Ammon's horn (tissue), 1 donor: ENCODE results near the gene MIOS.

Experiments
- DNase-seq: peaks from one replicate; pipeline ENCODE4 v3.0.0-alpha.2; 2016; ENCODE audit warnings: low spot score

The MIOS gene

GRCh38 chr7:7566651-7567611 is at the start of gene MIOS:
Gene MIOS (plus strand): TSS chr7:7566884. CDS start chr7:7572476, 5,592 bp downstream.
- peak; percentile 86 for DNase-seq

GRCh38 chr7:7517754-7518153 is 48.9 kb upstream of the MIOS start:
- DNase-seq, result no peak

GRCh38 chr7:7519056-7519455 is 47.6 kb upstream of the MIOS start:
- no peak for DNase-seq

GRCh38 chr7:7519528-7519927 is 47.2 kb upstream of the MIOS start:
- no peak for DNase-seq

- no peak for DNase-seq
These were observed 45.4 kb upstream of the MIOS start for GRCh38 chr7:7521259-7521658.

- no peak for DNase-seq
These were observed 44.3 kb upstream of the MIOS start for GRCh38 chr7:7522421-7522820.

GRCh38 chr7:7524121-7524520 is 42.6 kb upstream of the MIOS start:
- DNase-seq, result no peak

GRCh38 chr7:7526006-7526405 is 40.7 kb upstream of the MIOS start:
- no peak for DNase-seq

- no peak for DNase-seq
These were observed 39.6 kb upstream of the MIOS start for GRCh38 chr7:7527047-7527446.

GRCh38 chr7:7529328-7529727 is 37.4 kb upstream of the MIOS start:
- DNase-seq, result no peak

GRCh38 chr7:7533831-7534430 is 32.8 kb upstream of the MIOS start:
- no peak for DNase-seq

- no peak for DNase-seq
These were observed 31.0 kb upstream of the MIOS start, which contains the start of gene COL28A1 for GRCh38 chr7:7535691-7536090. Gene COL28A1 (minus strand): TSS chr7:7535873. CDS start chr7:7532875, 2,998 bp downstream.

GRCh38 chr7:7536396-7537019 is 30.2 kb upstream of the MIOS start:
- DNase-seq, result no peak

- DNase-seq, result no peak
These were observed 29.0 kb upstream of the MIOS start for GRCh38 chr7:7537711-7538110.

GRCh38 chr7:7539152-7539551 is 27.5 kb upstream of the MIOS start:
- no peak for DNase-seq

- no peak for DNase-seq
These were observed 27.0 kb upstream of the MIOS start for GRCh38 chr7:7539711-7540110.

- DNase-seq, result no peak
These were observed 24.3 kb upstream of the MIOS start for GRCh38 chr7:7542251-7542835.

- DNase-seq, result no peak
These were observed 18.3 kb upstream of the MIOS start for GRCh38 chr7:7548407-7548806.

GRCh38 chr7:7550663-7551062 is 16.0 kb upstream of the MIOS start:
- DNase-seq, result no peak

- DNase-seq, result no peak
These were observed 14.5 kb upstream of the MIOS start for GRCh38 chr7:7552199-7552598.

GRCh38 chr7:7553386-7553785 is 13.3 kb upstream of the MIOS start:
- no peak for DNase-seq

- DNase-seq, result no peak
These were observed 12.7 kb upstream of the MIOS start for GRCh38 chr7:7554021-7554432.
